ENCODE results near the gene STK16.

DNA sequence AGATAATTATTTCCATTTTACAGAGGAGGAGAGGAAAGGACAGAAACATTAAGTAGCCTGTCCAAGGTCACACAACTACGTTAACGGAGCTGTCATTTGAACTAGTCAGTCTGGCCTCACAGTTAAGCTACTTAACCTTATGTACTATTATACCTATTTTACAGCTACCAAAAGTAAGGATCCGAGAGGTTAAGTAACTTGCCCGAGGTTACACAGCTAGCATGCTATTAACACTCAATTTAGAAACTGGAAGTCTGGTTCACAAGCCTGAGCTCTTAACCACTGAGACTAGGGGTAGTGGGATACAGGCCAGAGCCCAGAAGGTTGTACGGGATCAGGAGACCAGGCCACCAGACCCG is 511 bp upstream of the STK16 start:
- TF ChIP-seq, protein P1, sequence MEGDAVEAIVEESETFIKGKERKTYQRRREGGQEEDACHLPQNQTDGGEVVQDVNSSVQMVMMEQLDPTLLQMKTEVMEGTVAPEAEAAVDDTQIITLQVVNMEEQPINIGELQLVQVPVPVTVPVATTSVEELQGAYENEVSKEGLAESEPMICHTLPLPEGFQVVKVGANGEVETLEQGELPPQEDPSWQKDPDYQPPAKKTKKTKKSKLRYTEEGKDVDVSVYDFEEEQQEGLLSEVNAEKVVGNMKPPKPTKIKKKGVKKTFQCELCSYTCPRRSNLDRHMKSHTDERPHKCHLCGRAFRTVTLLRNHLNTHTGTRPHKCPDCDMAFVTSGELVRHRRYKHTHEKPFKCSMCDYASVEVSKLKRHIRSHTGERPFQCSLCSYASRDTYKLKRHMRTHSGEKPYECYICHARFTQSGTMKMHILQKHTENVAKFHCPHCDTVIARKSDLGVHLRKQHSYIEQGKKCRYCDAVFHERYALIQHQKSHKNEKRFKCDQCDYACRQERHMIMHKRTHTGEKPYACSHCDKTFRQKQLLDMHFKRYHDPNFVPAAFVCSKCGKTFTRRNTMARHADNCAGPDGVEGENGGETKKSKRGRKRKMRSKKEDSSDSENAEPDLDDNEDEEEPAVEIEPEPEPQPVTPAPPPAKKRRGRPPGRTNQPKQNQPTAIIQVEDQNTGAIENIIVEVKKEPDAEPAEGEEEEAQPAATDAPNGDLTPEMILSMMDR (IDR thresholded peaks at IDR 0.05) = no peak
- TF ChIP-seq POLR2A (IDR thresholded peaks at IDR 0.05) = no peak
